ENCODE data around the gene CEBPG.

The CEBPG gene

DNA sequence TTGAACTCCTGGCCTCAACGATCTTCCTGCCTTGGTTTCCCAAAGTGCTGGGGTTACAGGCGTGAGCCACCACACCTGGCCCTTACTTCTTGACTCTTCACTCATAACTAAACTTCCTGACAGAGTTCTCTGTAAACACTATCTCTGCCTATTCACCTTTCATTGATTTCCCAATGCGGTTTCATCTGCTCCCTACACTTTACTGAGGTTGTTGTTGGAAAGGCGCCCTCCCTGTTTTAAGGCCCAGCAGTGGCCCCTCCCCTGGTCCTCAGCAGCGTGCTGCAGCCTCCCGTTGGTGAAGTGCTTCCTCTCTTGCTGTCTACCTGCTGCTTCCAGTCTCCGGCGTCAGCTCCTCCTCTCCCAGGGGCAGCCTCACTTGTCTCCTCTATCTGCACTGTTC lies 44.4 kb upstream of the CEBPG start:
- Histone ChIP-seq H3K4me3 (replicated peaks; ENCODE audit: insufficient read depth, low read length) (no peak overlapping the region), H3K27ac (replicated peaks) (no peak overlapping the region), H3K27me3 (ENCODE audit: insufficient read depth, poor library complexity, severe bottlenecking) (no peaks in the 10 kb centered on the region)
- TF ChIP-seq, protein P1, sequence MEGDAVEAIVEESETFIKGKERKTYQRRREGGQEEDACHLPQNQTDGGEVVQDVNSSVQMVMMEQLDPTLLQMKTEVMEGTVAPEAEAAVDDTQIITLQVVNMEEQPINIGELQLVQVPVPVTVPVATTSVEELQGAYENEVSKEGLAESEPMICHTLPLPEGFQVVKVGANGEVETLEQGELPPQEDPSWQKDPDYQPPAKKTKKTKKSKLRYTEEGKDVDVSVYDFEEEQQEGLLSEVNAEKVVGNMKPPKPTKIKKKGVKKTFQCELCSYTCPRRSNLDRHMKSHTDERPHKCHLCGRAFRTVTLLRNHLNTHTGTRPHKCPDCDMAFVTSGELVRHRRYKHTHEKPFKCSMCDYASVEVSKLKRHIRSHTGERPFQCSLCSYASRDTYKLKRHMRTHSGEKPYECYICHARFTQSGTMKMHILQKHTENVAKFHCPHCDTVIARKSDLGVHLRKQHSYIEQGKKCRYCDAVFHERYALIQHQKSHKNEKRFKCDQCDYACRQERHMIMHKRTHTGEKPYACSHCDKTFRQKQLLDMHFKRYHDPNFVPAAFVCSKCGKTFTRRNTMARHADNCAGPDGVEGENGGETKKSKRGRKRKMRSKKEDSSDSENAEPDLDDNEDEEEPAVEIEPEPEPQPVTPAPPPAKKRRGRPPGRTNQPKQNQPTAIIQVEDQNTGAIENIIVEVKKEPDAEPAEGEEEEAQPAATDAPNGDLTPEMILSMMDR (IDR thresholded peaks at IDR 0.05; ENCODE audit: insufficient read depth, low read length): no peak
- TF ChIP-seq SPI1 (IDR thresholded peaks at IDR 0.05; ENCODE audit: borderline replicate concordance, low read depth) (no peak), POLR2AphosphoS5 (IDR thresholded peaks at IDR 0.05; ENCODE audit: low read depth) (no peak), REST (IDR thresholded peaks at IDR 0.05; ENCODE audit: insufficient replicate concordance, low read depth) (no peak), GABPA (IDR thresholded peaks at IDR 0.05; ENCODE audit: low read depth) (no peak)
- no peak for DNase-seq (ENCODE audit: low read depth in 1 of 2, low spot score in 1 of 2)

DNA sequence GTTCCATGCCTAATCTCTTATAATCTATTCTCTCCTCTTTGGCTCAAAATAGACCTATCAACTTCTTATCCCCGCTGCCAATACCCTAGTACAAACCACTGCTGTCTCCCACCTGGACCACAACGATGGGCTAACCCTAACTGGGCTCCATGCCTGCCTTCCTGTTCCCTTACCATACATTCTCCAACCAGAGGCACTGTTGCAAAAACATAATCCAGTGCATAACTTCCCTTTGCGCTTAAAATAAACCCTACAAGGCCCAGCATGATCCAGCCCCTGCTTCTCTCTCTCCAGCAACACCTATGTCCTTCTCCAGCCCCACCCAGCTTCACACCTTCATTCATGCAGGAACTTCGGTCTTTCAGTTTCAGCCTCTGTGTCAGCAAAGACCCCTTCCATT lies 43.8 kb upstream of the CEBPG start:
- Histone ChIP-seq H3K4me3 (replicated peaks; ENCODE audit: insufficient read depth, low read length) (no peak overlapping the region), H3K27me3 (ENCODE audit: insufficient read depth, poor library complexity, severe bottlenecking) (no peaks in the 10 kb centered on the region), H3K27ac (replicated peaks) (peak overlapping the region; percentile 65)
- TF ChIP-seq, protein P1 (IDR thresholded peaks at IDR 0.05; ENCODE audit: insufficient read depth, low read length): no peak
- TF ChIP-seq POLR2AphosphoS5 (IDR thresholded peaks at IDR 0.05; ENCODE audit: low read depth): no peak
- no peak for TF ChIP-seq REST (IDR thresholded peaks at IDR 0.05; ENCODE audit: insufficient replicate concordance, low read depth)
- TF ChIP-seq GABPA (IDR thresholded peaks at IDR 0.05; ENCODE audit: low read depth): no peak
- no peak; the same call in 1 of the 2 replicates for TF ChIP-seq SPI1 (IDR thresholded peaks at IDR 0.05; ENCODE audit: borderline replicate concordance, low read depth)
- DNase-seq (ENCODE audit: low read depth in 1 of 2, low spot score in 1 of 2): peak; percentile 52 to 71

- Histone ChIP-seq H3K27ac (replicated peaks) (peak overlapping the region; percentile 68), H3K27me3 (ENCODE audit: insufficient read depth, poor library complexity, severe bottlenecking) (no peaks in the 10 kb centered on the region), H3K4me3 (replicated peaks; ENCODE audit: insufficient read depth, low read length) (no peak overlapping the region)
- peak; percentile 77 to 89 for DNase-seq (ENCODE audit: low read depth in 1 of 2, low spot score in 1 of 2)
- TF ChIP-seq, protein P1 (IDR thresholded peaks at IDR 0.05; ENCODE audit: insufficient read depth, low read length): no peak
- no peak for TF ChIP-seq REST (IDR thresholded peaks at IDR 0.05; ENCODE audit: insufficient replicate concordance, low read depth)
- TF ChIP-seq SPI1 (IDR thresholded peaks at IDR 0.05; ENCODE audit: borderline replicate concordance, low read depth): no peak; the same call in 1 of the 2 replicates
- TF ChIP-seq GABPA (IDR thresholded peaks at IDR 0.05; ENCODE audit: low read depth): no peak
- TF ChIP-seq POLR2AphosphoS5 (IDR thresholded peaks at IDR 0.05; ENCODE audit: low read depth): no peak; the same call in 1 of the 2 replicates
Measured at GRCh38 chr19:33332248-33332647, 41.3 kb upstream of the CEBPG start.
